ENCODE data around the gene LY6G5C.

LY6G5C gene

GRCh38 chr6:31639449-31639861 lies 41.4 kb downstream of the LY6G5C start:
- peak; percentile 69 for DNase-seq (ENCODE audit: low spot score)

GRCh38 chr6:31639043-31639442 lies 41.8 kb downstream of the LY6G5C start:
- no peak for DNase-seq (ENCODE audit: low spot score)

GRCh38 chr6:31636698-31637596 lies 43.9 kb downstream of the LY6G5C start:
- DNase-seq (ENCODE audit: low spot score), result no peak

GRCh38 chr6:31634969-31635575 lies 45.8 kb downstream of the LY6G5C start:
- DNase-seq (ENCODE audit: low spot score), result no peak

GRCh38 chr6:31634131-31634530 lies 46.7 kb downstream of the LY6G5C start:
- no peak for DNase-seq (ENCODE audit: low spot score)

GRCh38 chr6:31633447-31633846 lies 47.4 kb downstream of the LY6G5C start:
- DNase-seq (ENCODE audit: low spot score), result no peak

- DNase-seq (ENCODE audit: low spot score), result no peak
These were observed 48.5 kb downstream of the LY6G5C start for GRCh38 chr6:31632279-31632946.

- DNase-seq (ENCODE audit: low spot score), result no peak
These were observed 49.1 kb downstream of the LY6G5C start for GRCh38 chr6:31631681-31632278.

- no peak for DNase-seq (ENCODE audit: low spot score)
These were observed 49.7 kb downstream of the LY6G5C start for GRCh38 chr6:31631209-31631608.

- no peak for DNase-seq (ENCODE audit: low spot score)
These were observed 50.5 kb downstream of the LY6G5C start for GRCh38 chr6:31630177-31630934.

GRCh38 chr6:31629014-31629413 lies 51.9 kb downstream of the LY6G5C start:
- no peak for DNase-seq (ENCODE audit: low spot score)

- DNase-seq (ENCODE audit: low spot score), result no peak
These were observed 53.1 kb downstream of the LY6G5C start for GRCh38 chr6:31627690-31628287.

- DNase-seq (ENCODE audit: low spot score), result no peak
These were observed 53.9 kb downstream of the LY6G5C start for GRCh38 chr6:31626952-31627351.

Data from GM03348 (cell line).